Anterior cingulate cortex (tissue), 58 donors: ENCODE data around the gene MAML2.

Experiments used
- DNase-seq, 58 donors: peaks; one replicate each; lab custom pipeline; 2025; lab: John Stamatoyannopoulos, UW

The MAML2 gene

GRCh38 chr11:96002754-96003290 is 340.2 kb downstream of the MAML2 start:
- no peak for DNase-seq

- no peak for DNase-seq
These were observed 340.7 kb downstream of the MAML2 start for GRCh38 chr11:96002339-96002738.

GRCh38 chr11:96001037-96001436 is 342.0 kb downstream of the MAML2 start:
- DNase-seq, result peak in 32 of 58 donors; percentile 2 to 76 (median 20)

GRCh38 chr11:95999711-96000406 is 343.1 kb downstream of the MAML2 start:
- no peak for DNase-seq

- no peak for DNase-seq
These were observed 346.3 kb downstream of the MAML2 start for GRCh38 chr11:95996621-95997235.

GRCh38 chr11:95994329-95994728 is 348.7 kb downstream of the MAML2 start:
- DNase-seq, result no peak

GRCh38 chr11:95993438-95994298 is 349.3 kb downstream of the MAML2 start:
- no peak for DNase-seq

GRCh38 chr11:95991545-95991944 is 351.4 kb downstream of the MAML2 start:
- DNase-seq, result no peak

GRCh38 chr11:95991101-95991500 is 351.9 kb downstream of the MAML2 start:
- no peak for DNase-seq

GRCh38 chr11:95989780-95990179 is 353.2 kb downstream of the MAML2 start:
- no peak for DNase-seq

- DNase-seq, result no peak
These were observed 353.9 kb downstream of the MAML2 start for GRCh38 chr11:95989076-95989605.

GRCh38 chr11:95985174-95985808 is 357.7 kb downstream of the MAML2 start:
- DNase-seq, result no peak

GRCh38 chr11:95984072-95984471 is 358.9 kb downstream of the MAML2 start:
- DNase-seq, result no peak

- DNase-seq, result no peak
These were observed 365.3 kb downstream of the MAML2 start for GRCh38 chr11:95977534-95978174.

GRCh38 chr11:95976550-95976949 is 366.4 kb downstream of the MAML2 start:
- no peak for DNase-seq

- no peak for DNase-seq
These were observed 367.7 kb downstream of the MAML2 start for GRCh38 chr11:95975343-95975742.

GRCh38 chr11:95972060-95972459 is 370.9 kb downstream of the MAML2 start:
- no peak for DNase-seq

GRCh38 chr11:95968585-95968984 is 374.4 kb downstream of the MAML2 start:
- DNase-seq, result no peak

GRCh38 chr11:95964281-95964680 is 378.7 kb downstream of the MAML2 start:
- DNase-seq, result no peak

- DNase-seq, result no peak
These were observed 381.2 kb downstream of the MAML2 start for GRCh38 chr11:95961758-95962157.
